Fibroblast of pulmonary artery (primary cell): ENCODE results near the gene MOBP.

Experiments used
- DNase-seq: peaks from one replicate; pipeline ENCODE4 v3.0.0-alpha.2; 2010; ENCODE audit warnings: low read depth
- H3K4me3 ChIP-seq: replicated peaks from 2 replicates; pipeline ENCODE4 v1.5.1; 2011; ENCODE audit warnings: low read depth, mild to moderate bottlenecking, control low read depth, low read length, moderate library complexity
- CTCF ChIP-seq: IDR thresholded peaks from 2 replicates; pipeline ENCODE4 v1.5.1; 2011; ENCODE audit warnings: mild to moderate bottlenecking, control low read depth, low read length, inconsistent platforms; ENCODE audit errors: missing control alignments

The MOBP gene

GRCh38 chr3:39440316-39440715 is 27.2 kb upstream of the MOBP start:
- H3K4me3 ChIP-seq = no peak overlapping the region
- no peak for TF ChIP-seq CTCF
- no peak for DNase-seq

GRCh38 chr3:39443530-39443929 is 23.9 kb upstream of the MOBP start:
- DNase-seq = no peak
- TF ChIP-seq CTCF = peak; percentile 15
- H3K4me3 ChIP-seq = no peak overlapping the region

GRCh38 chr3:39445927-39446326 is 21.6 kb upstream of the MOBP start:
- TF ChIP-seq CTCF = no peak

GRCh38 chr3:39446444-39446843 is 21.0 kb upstream of the MOBP start:
- TF ChIP-seq CTCF = no peak
- no peak for DNase-seq
- H3K4me3 ChIP-seq = no peak overlapping the region

More at GRCh38 chr3:39445927-39446326, 21.6 kb upstream of the MOBP start:
- no peak overlapping the region for H3K4me3 ChIP-seq
- DNase-seq = no peak

- peak; percentile 93 for TF ChIP-seq CTCF
- peak; percentile 90 for DNase-seq
Measured at GRCh38 chr3:39447637-39448483, 19.6 kb upstream of the MOBP start.

GRCh38 chr3:39448506-39449233 is 18.8 kb upstream of the MOBP start:
- no peak overlapping the region for H3K4me3 ChIP-seq
- TF ChIP-seq CTCF = no peak
- no peak for DNase-seq

More at GRCh38 chr3:39447637-39448483, 19.6 kb upstream of the MOBP start:
- H3K4me3 ChIP-seq = no peak overlapping the region
